Hepatocyte (in vitro differentiated cells): ENCODE measurements around the gene ZFYVE28.
"Not testable (repeated sequence)": the region's sequence is repeated elsewhere in the genome, so short reads cannot be mapped to it uniquely, and the experiment has no call there.

Experiments used
- CTCF ChIP-seq: fragments of 200-600 bp; sonication (generic); IDR thresholded peaks from 2 replicates; pipeline ENCODE4 v1.5.1; 2016; ENCODE audit warnings: antibody characterized with exemption, mild to moderate bottlenecking; ENCODE audit not compliant: poor library complexity
- EZH2 ChIP-seq: fragments of 200-600 bp; sonication (generic); IDR thresholded peaks from 2 replicates; pipeline ENCODE4 v1.6.1; 2016; ENCODE audit warnings: antibody characterized with exemption, mild to moderate bottlenecking, borderline replicate concordance

DNA sequence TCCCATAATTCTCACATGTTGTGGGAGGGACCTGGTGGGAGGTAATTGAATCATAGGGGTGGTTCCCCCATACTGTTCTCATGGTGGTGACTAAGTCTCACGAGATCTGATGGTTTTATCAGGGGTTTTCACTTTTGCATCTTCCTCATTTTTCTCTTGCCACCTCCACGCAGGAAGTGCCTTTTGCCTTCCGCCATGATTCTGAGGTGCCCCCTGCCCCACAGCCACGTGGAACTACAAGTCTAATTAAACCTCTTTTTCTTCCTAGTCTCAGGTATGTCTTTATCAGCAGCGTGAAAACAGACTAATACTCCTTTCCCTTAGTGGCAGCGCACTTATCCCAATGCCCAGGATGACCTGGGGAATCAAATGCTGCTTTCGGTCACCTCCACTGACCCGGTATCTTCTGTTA lies 35.2 kb downstream of the ZFYVE28 start:
- TF ChIP-seq CTCF, EZH2: not testable (repeated sequence)
